ENCODE measurements around the gene MYCN.

- TF ChIP-seq RAD21 (IDR thresholded peaks at IDR 0.05; ENCODE audit: low read depth) = no peak
- no peak for TF ChIP-seq YY1 (IDR thresholded peaks at IDR 0.05; ENCODE audit: low read depth)
- TF ChIP-seq TAF1 (IDR thresholded peaks at IDR 0.05; ENCODE audit: low read depth) = no peak
Observed at GRCh38 chr2:15953147-15953630, 12.8 kb downstream of the MYCN start.

Measured in Ishikawa (cell line).